ENCODE measurements around the gene B3GNT8. TPM values are rescaled to one million over a fixed set of nuclear protein-coding genes. Genes with fewer than 3 reads are reported as not detected.

The B3GNT8 gene
- total RNA-seq, 1 experiment from 2014 or later = 3.7 TPM

- ChIA-PET POLR2A (no interaction called here), CTCF (no interaction called here)
- Mint-ChIP-seq H3K36me3 (ENCODE audit: insufficient read depth, unreplicated experiment) (no peaks in the 10 kb centered on the region), H3K4me1 (ENCODE audit: low read depth, unreplicated experiment) (no peaks in the 10 kb centered on the region), H3K9me3 (ENCODE audit: unreplicated experiment) (no peaks in the 10 kb centered on the region), H3K27ac (ENCODE audit: unreplicated experiment) (no peak overlapping the region), H3K4me3 (ENCODE audit: unreplicated experiment) (no peak overlapping the region), H3K27me3 (ENCODE audit: insufficient read depth, unreplicated experiment) (peaks cover 18% of the 10 kb centered on the region)
- intact Hi-C loops (cut with micrococcal nuclease; ENCODE audit: unreplicated experiment) = no loop called here
- H3K4me1 ChIP-seq = no peaks in the 10 kb centered on the region
- TF ChIP-seq CTCF (IDR thresholded peaks at IDR 0.05; ENCODE audit: insufficient read depth in 1 of 2, low read depth in 1 of 2, low read length in 1 of 2, severe bottlenecking in 1 of 2, unreplicated experiment in 1 of 2) = no peak
- no peaks in the 10 kb centered on the region; the same call in 1 of the 2 replicates for H3K9me3 ChIP-seq
- H3K27me3 ChIP-seq (replicated peaks; ENCODE audit: control insufficient read depth, insufficient read depth, low read length) = no peaks in the 10 kb centered on the region
- BruUV-seq (replicated peaks) = no TSS peak
- H3K4me3 ChIP-seq (ENCODE audit: low read depth, low read length) = no peak overlapping the region
- H3K36me3 ChIP-seq (ENCODE audit: control insufficient read depth, insufficient read depth, low read length) = no peaks in the 10 kb centered on the region
- no peak for DNase-seq
Measured at GRCh38 chr19:41455936-41456335, 28.8 kb upstream of the B3GNT8 start.

GRCh38 chr19:41452584-41453275 lies 25.6 kb upstream of the B3GNT8 start:
- no peaks in the 10 kb centered on the region for H3K9me3 Mint-ChIP-seq (ENCODE audit: unreplicated experiment)

GRCh38 chr19:41449865-41450178 lies 22.6 kb upstream of the B3GNT8 start:
- no peak overlapping the region for H3K4me3 Mint-ChIP-seq (ENCODE audit: unreplicated experiment)
- ChIA-PET POLR2A (interaction anchor here (1.3 kb wide), 1 partner anchor 11 kb away, joined by 4 read pairs; no protein-coding TSS in a partner anchor), CTCF (interaction anchor here (0.6 to 4.3 kb wide), 4 partner anchors 10 to 1099 kb away, joined by 4 to 22 read pairs (median 4); partner anchors contain the start of genes B3GNT8 and DMAC2)
- no peaks in the 10 kb centered on the region for H3K9me3 Mint-ChIP-seq (ENCODE audit: unreplicated experiment)
- peaks cover 4% of the 10 kb centered on the region for H3K27me3 Mint-ChIP-seq (ENCODE audit: insufficient read depth, unreplicated experiment)
- no peaks in the 10 kb centered on the region for H3K36me3 ChIP-seq (ENCODE audit: control insufficient read depth, insufficient read depth, low read length)
- no peaks in the 10 kb centered on the region for H3K4me1 ChIP-seq
- no peak overlapping the region for H3K4me3 ChIP-seq (ENCODE audit: low read depth, low read length)
- no peaks in the 10 kb centered on the region for H3K4me1 Mint-ChIP-seq (ENCODE audit: low read depth, unreplicated experiment)
- H3K27me3 ChIP-seq (replicated peaks; ENCODE audit: control insufficient read depth, insufficient read depth, low read length) = no peaks in the 10 kb centered on the region
- BruUV-seq (replicated peaks) = no TSS peak
- H3K9me3 ChIP-seq = no peaks in the 10 kb centered on the region
- DNase-seq = no peak
- H3K27ac Mint-ChIP-seq (ENCODE audit: unreplicated experiment) = no peak overlapping the region
- no peak for TF ChIP-seq CTCF (IDR thresholded peaks at IDR 0.05; ENCODE audit: insufficient read depth in 1 of 2, low read depth in 1 of 2, low read length in 1 of 2, severe bottlenecking in 1 of 2, unreplicated experiment in 1 of 2)
- intact Hi-C loops (cut with micrococcal nuclease; ENCODE audit: unreplicated experiment) = loop anchor here (1.0 kb wide), 4 partner anchors 87 to 147 kb away; no protein-coding TSS in a partner anchor
- H3K36me3 Mint-ChIP-seq (ENCODE audit: insufficient read depth, unreplicated experiment) = peaks cover 6% of the 10 kb centered on the region

More at GRCh38 chr19:41452584-41453275, 25.6 kb upstream of the B3GNT8 start:
- peaks cover 6% of the 10 kb centered on the region for H3K27me3 Mint-ChIP-seq (ENCODE audit: insufficient read depth, unreplicated experiment)
- ChIA-PET CTCF (interaction anchor here (0.7 to 0.9 kb wide), 2 partner anchors 16 to 111 kb away, joined by 4 to 6 read pairs; no protein-coding TSS in a partner anchor), POLR2A (no interaction called here)
- H3K27ac Mint-ChIP-seq (ENCODE audit: unreplicated experiment) = no peak overlapping the region
- H3K4me3 Mint-ChIP-seq (ENCODE audit: unreplicated experiment) = no peak overlapping the region
- no peaks in the 10 kb centered on the region for H3K4me1 ChIP-seq
- no peak for DNase-seq
- H3K27me3 ChIP-seq (replicated peaks; ENCODE audit: control insufficient read depth, insufficient read depth, low read length) = no peaks in the 10 kb centered on the region
- intact Hi-C loops (cut with micrococcal nuclease; ENCODE audit: unreplicated experiment) = no loop called here
- H3K36me3 Mint-ChIP-seq (ENCODE audit: insufficient read depth, unreplicated experiment) = peaks cover 6% of the 10 kb centered on the region
- no peaks in the 10 kb centered on the region; the same call in 1 of the 2 replicates for H3K9me3 ChIP-seq
- BruUV-seq (replicated peaks) = no TSS peak
- no peaks in the 10 kb centered on the region for H3K4me1 Mint-ChIP-seq (ENCODE audit: low read depth, unreplicated experiment)
- H3K4me3 ChIP-seq (ENCODE audit: low read depth, low read length) = no peak overlapping the region
- TF ChIP-seq CTCF (IDR thresholded peaks at IDR 0.05; ENCODE audit: insufficient read depth in 1 of 2, low read depth in 1 of 2, low read length in 1 of 2, severe bottlenecking in 1 of 2, unreplicated experiment in 1 of 2) = no peak
- H3K36me3 ChIP-seq (ENCODE audit: control insufficient read depth, insufficient read depth, low read length) = no peaks in the 10 kb centered on the region

Data from Caco-2 (cell line).